ENCODE results near the gene EVA1B.

The EVA1B gene

DNA sequence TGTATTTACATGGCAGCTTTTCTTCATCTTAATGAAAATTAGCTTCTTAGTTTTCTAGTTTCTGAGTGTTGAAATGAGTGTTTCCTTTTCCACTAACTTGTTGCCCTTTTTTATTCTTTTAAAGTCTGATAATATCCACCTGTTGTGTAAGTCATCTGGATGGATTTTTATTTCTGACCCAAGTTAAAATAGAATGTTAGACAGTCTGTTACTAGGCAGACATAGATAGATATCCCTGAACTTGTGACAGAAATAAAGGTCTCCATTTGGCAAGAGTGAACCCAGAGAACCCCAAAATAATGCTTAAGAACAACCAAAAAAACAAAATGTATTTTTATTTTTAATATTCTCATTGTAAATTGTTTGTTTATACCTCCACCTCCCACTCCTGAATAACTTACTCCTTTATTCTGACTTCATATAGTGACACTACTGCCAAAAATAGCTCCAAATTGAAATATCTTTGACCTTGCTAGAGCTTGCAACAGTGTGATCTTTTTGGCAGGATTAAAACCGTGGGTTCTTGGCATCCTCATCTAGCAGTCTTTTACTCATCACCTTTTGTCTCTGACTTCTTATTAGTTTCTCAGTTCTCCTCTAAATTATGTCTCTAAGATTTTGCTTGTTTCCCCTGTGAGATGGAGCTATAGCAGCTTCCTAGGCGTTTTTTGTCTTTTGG is 44.2 kb downstream of the EVA1B start:
- peak; percentile 53 for DNase-seq (ENCODE audit: low read depth)

DNA sequence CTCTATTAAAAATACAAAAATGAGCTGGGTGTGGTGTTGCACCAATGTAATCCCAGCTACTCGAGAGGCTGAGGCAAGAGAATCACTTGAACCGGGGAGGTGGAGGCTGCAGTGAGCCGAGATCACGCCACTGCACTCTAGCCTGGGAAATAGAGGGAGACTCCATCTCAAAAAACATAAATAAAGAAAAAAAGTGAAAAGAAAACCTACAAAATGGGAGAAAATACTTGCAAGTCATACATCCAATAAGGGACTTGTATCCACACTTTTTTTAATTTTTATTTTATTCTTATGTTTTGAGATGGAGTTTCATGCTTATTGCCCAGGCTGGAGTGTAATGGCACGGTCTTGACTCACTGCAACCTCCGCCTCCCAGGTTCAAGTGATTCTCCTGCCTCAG is 46.8 kb downstream of the EVA1B start:
- no peak for DNase-seq (ENCODE audit: low read depth)

DNA sequence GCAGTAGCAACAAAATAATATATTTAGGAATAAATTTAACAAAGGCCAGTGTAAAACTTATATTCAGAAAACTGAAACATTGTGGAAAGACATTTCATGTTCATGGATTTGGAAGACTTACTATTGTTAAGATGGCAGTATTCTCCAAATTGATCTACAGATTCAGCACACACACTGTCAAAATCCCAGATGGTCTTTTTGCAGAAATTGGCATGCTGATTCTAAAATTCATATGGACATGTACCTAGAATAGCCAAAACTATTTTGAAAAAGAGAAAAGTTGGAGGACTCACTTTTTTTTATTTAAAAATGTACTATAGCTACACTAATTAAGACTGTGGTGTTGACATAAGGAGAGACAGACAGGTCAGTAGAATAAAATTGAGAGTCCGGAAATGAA is 49.2 kb downstream of the EVA1B start:
- DNase-seq (ENCODE audit: low read depth): no peak

DNA sequence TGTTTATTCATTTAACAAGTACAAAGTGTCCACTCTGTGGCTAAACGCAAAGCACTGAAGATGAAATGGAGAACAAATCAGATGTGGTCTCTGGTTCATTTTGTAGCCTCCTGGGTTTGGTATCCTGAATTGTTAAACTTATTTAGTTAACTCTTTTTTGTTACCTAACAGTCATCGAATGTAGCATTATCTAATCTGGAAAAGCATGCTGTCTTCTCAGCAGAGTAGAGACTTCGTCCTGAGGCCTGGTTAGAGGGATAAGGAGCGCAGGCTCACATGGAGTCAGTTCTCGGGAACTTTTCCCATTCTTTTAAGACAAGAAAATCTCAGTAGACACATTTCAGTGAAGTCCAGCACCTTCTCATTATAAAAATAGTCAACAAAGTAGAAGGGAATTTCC is 50.4 kb downstream of the EVA1B start:
- peak; percentile 25 for DNase-seq (ENCODE audit: low read depth)

Data from amniotic epithelial cell (primary cell).